Heart right ventricle (tissue), 16 donors: ENCODE measurements around the gene IGF2R. TPM values are rescaled to one million over a fixed set of nuclear protein-coding genes. Genes with fewer than 3 reads are reported as not detected.

Experiments
- ATAC-seq, 8 donors: fragments of 200-7000 bp; cut with Tn5 transposase; one replicate each; pipeline ENCODE4 v1.9.1; 2020; ENCODE audit warnings: mild to moderate bottlenecking in 8 of 8, moderate library complexity in 8 of 8, moderate number of reproducible peaks in 1 of 8
- DNase-seq, 2 donors: peaks; one replicate each; pipeline ENCODE4 v3.0.0-alpha.2; 2020
- H3K27ac ChIP-seq, 10 donors: fragments of 200-600 bp; sonication (generic) in 2 of 10; one replicate each; pipeline versions ENCODE4 v1.5.0 to v1.8.0; 2020 to 2022; ENCODE audit warnings: mild to moderate bottlenecking in 3 of 10
- H3K27me3 ChIP-seq, 7 donors: fragments of 200-600 bp; one replicate each; pipeline ENCODE4 v1.8.0; 2021 to 2022; ENCODE audit warnings: mild to moderate bottlenecking in 2 of 7
- H3K36me3 ChIP-seq, 9 donors: fragments of 200-600 bp; sonication (generic) in 1 of 9; one replicate each; pipeline versions ENCODE4 v1.5.0 to v1.8.0; 2020 to 2022; ENCODE audit warnings: mild to moderate bottlenecking in 2 of 9
- H3K4me1 ChIP-seq, 9 donors: fragments of 200-600 bp; sonication (generic) in 1 of 9; one replicate each; pipeline versions ENCODE4 v1.5.0 to v1.8.0; 2020 to 2022; ENCODE audit warnings: mild to moderate bottlenecking in 4 of 9
- H3K4me3 ChIP-seq, 10 donors: fragments of 200-600 bp; sonication (generic) in 2 of 10; one replicate each; pipeline versions ENCODE4 v1.5.0 to v1.8.0; 2020 to 2022; ENCODE audit warnings: mild to moderate bottlenecking in 7 of 10, moderate library complexity in 2 of 10
- H3K9me3 ChIP-seq, 11 donors: fragments of 200-600 bp in 10 of 11; sonication (generic) in 2 of 11; one replicate each; pipeline versions ENCODE4 v1.5.0 to v1.8.0; 2013 to 2022; ENCODE audit warnings: mild to moderate bottlenecking in 2 of 11, control low read depth in 1 of 11, moderate library complexity in 1 of 11
- CTCF ChIP-seq, 9 donors: fragments of 200-600 bp; sonication (generic) in 2 of 9; IDR thresholded peaks; one replicate each; pipeline versions ENCODE4 v1.5.0 to v1.8.0; 2021 to 2022; ENCODE audit warnings: antibody characterized with exemption in 9 of 9, mild to moderate bottlenecking in 5 of 9, moderate library complexity in 1 of 9
- WGBS, 2 donors: extraction: QIAGEN DNeasy Blood & Tissue Kit; methylation state at CpG; one replicate each; pipeline ENCODE4 v1.1.7; 2013; ENCODE audit warnings: inconsistent platforms in 1 of 2; 5-methylcytosine and 5-hydroxymethylcytosine counted together
- intact Hi-C, 10 donors: fragments of 100-400 bp; cut with DNase I; formaldehyde crosslinking; loops; one replicate each; pipeline versions ENCODE4 v1.11.1 to v1.14.2; 2022
- polyA plus RNA-seq, 2 donors: library from polyadenylated mRNA; stranded (reverse); fragments of 200-250 nt; gene quantifications; one replicate each; pipeline ENCODE4 v1.2.3, GENCODE V29; 2013
- total RNA-seq, 10 donors: library from RNA; stranded (reverse); fragmentation: NEBNext Ultra II Directional in 3 of 10; extraction: Animal tissue kit (Norgen Biotek cat#: 25700) in 3 of 10; gene quantifications; one replicate each; pipeline versions ENCODE4 v1.2.1 to v1.2.4, GENCODE V29; 2021 to 2023
- donor health status: Arrhythmogenic right ventricular cardiomyopathy.
- donor health status: ischemic (EF 13 %, LVEDD 7.1; RV severe dilation, severe dysfunction).
- donor health status: healthy with polysubstance abuse.
- donor health status: DM: no; HTN: yes; CAD: no.
- donor health status: DM: no; HTN: no; CAD: no.
- donor health status: ischemic (EF 25% LVEDD 6.9; RV normal size, moderate dysfunction).
- donor health status: ischemic (EF 25% LVEDD 5.7; RV mildly dilated, moderate dysfunction).
- donor health status: healthy.
- donor health status: DM: yes; HTN: yes; CAD: no.
- donor health status: Ischemic cardiomyopathy.
- donor health status: ischemic (EF 35%, LVEDD 5.7; RV mildly dilated, moderate dysfunction).
- donor health status: nonischemic (EF 11% LVEDD 7.7; RV severe dilation, severe dysfunction).
- donor health status: DM: yes; HTN: yes; CAD: no.
- donor health status: PGD.
- donor health status: ischemic (EF 29% LVEDD 5.4; RV normal size, mild dysfunction).
- donor health status: nonischemic (EF 23%, LVEDD 6.1; RV moderate dilation, normal function).

The IGF2R gene
- total and polyA plus RNA-seq, 12 donors, result 13.7 to 95.6 (median 70.2) TPM

- peak in 2 of 8 donors; percentile 23 to 34 for ATAC-seq
- H3K4me3 ChIP-seq, result no peak overlapping the region
- peaks cover 0 to 41% (median 24%) of the 10 kb centered on the region in 9 donors for H3K4me1 ChIP-seq
- TF ChIP-seq CTCF (IDR thresholded peaks at IDR 0.05), result no peak
- 95 to 96% methylated on average over 21 of the region's 21 CpGs for WGBS, 2 donors
- no peak for DNase-seq
- H3K27me3 ChIP-seq, result no peaks in the 10 kb centered on the region
- no peaks in the 10 kb centered on the region for H3K9me3 ChIP-seq
- intact Hi-C loops, result no loop called here
- H3K27ac ChIP-seq, result no peak overlapping the region
- H3K36me3 ChIP-seq, result peaks cover 0 to 15% (median 0%) of the 10 kb centered on the region in 9 donors
These were observed 35.7 kb downstream of the IGF2R start for GRCh38 chr6:160004419-160005175.

GRCh38 chr6:160005211-160005610 lies 36.3 kb downstream of the IGF2R start:
- Histone ChIP-seq H3K9me3 (no peaks in the 10 kb centered on the region), H3K27ac (no peak overlapping the region), H3K27me3 (no peaks in the 10 kb centered on the region), H3K4me3 (no peak overlapping the region), H3K36me3 (peaks cover 0 to 10% (median 0%) of the 10 kb centered on the region in 9 donors), H3K4me1 (peaks cover 0 to 47% (median 30%) of the 10 kb centered on the region in 9 donors)
- DNase-seq (no peak), ATAC-seq (peak in 1 of 8 donors; percentile 18)
- TF ChIP-seq CTCF (IDR thresholded peaks at IDR 0.05), result no peak
- intact Hi-C loops, result no loop called here
- 81 to 89% methylated on average over 31 of the region's 31 CpGs for WGBS, 2 donors

GRCh38 chr6:160005861-160006540 lies 37.1 kb downstream of the IGF2R start:
- Histone ChIP-seq H3K4me3 (no peak overlapping the region), H3K36me3 (peaks cover 0 to 17% (median 0%) of the 10 kb centered on the region in 9 donors), H3K4me1 (peaks cover 0 to 55% (median 38%) of the 10 kb centered on the region in 9 donors), H3K27ac (no peak overlapping the region), H3K27me3 (no peaks in the 10 kb centered on the region), H3K9me3 (no peaks in the 10 kb centered on the region)
- WGBS, 2 donors, result 52 to 65% methylated on average over 56 to 57 of the region's 57 CpGs
- peak; percentile 50 for DNase-seq
- no peak for TF ChIP-seq CTCF (IDR thresholded peaks at IDR 0.05)
- ATAC-seq, result peak; percentile 69 to 94 (median 80)
- intact Hi-C loops, result no loop called here

GRCh38 chr6:160007145-160007544 lies 38.3 kb downstream of the IGF2R start:
- Histone ChIP-seq H3K36me3 (peaks cover 0 to 28% (median 3%) of the 10 kb centered on the region in 9 donors), H3K9me3 (no peaks in the 10 kb centered on the region), H3K4me1 (peaks cover 0 to 67% (median 40%) of the 10 kb centered on the region in 9 donors), H3K4me3 (no peak overlapping the region), H3K27ac (no peak overlapping the region), H3K27me3 (no peaks in the 10 kb centered on the region)
- intact Hi-C loops, result no loop called here
- DNase-seq (no peak), ATAC-seq (no peak)
- no peak for TF ChIP-seq CTCF (IDR thresholded peaks at IDR 0.05)
- 89 to 92% methylated on average over 1 of the region's 1 CpG for WGBS, 2 donors
